ENCODE measurements around the gene PRPH. TPM values are rescaled to one million over a fixed set of nuclear protein-coding genes. Genes with fewer than 3 reads are reported as not detected.

PRPH gene
- total and polyA plus RNA-seq, 9 of the 15 experiments (the other 6 are each of a cell fraction or from before 2014, with no cell fraction given): 0.27 to 1.9 (median 1.3) TPM; not detected in 1

- TF ChIP-seq ETV5 (CRISPR knock-in tag; IDR thresholded peaks at IDR 0.05; ENCODE audit: low read depth): peak; percentile 71; the same call in 1 of the 2 replicates
- TF ChIP-seq BCL6 (CRISPR knock-in tag; IDR thresholded peaks at IDR 0.05): no peak
- no peak for TF ChIP-seq TRIM24 (IDR thresholded peaks at IDR 0.05)
- TF ChIP-seq, protein P1, sequence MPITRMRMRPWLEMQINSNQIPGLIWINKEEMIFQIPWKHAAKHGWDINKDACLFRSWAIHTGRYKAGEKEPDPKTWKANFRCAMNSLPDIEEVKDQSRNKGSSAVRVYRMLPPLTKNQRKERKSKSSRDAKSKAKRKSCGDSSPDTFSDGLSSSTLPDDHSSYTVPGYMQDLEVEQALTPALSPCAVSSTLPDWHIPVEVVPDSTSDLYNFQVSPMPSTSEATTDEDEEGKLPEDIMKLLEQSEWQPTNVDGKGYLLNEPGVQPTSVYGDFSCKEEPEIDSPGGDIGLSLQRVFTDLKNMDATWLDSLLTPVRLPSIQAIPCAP (CRISPR knock-in tag; IDR thresholded peaks at IDR 0.05; ENCODE audit: borderline replicate concordance): no peak
- TF ChIP-seq ZC3H8 (IDR thresholded peaks at IDR 0.05): no peak
- TF ChIP-seq NR2C1 (IDR thresholded peaks at IDR 0.05): no peak
- TF ChIP-seq NR2C1 (tag; IDR thresholded peaks at IDR 0.05): 0 out of 2 replicates have a peak, but pooled peaks have one; percentile 16
- TF ChIP-seq XRCC4 (IDR thresholded peaks at IDR 0.05; ENCODE audit: extremely low read depth, insufficient read depth, insufficient read length): no peak
- no peak for TF ChIP-seq WHSC1 (IDR thresholded peaks at IDR 0.05; ENCODE audit: low read length)
- TF ChIP-seq, protein P2, sequence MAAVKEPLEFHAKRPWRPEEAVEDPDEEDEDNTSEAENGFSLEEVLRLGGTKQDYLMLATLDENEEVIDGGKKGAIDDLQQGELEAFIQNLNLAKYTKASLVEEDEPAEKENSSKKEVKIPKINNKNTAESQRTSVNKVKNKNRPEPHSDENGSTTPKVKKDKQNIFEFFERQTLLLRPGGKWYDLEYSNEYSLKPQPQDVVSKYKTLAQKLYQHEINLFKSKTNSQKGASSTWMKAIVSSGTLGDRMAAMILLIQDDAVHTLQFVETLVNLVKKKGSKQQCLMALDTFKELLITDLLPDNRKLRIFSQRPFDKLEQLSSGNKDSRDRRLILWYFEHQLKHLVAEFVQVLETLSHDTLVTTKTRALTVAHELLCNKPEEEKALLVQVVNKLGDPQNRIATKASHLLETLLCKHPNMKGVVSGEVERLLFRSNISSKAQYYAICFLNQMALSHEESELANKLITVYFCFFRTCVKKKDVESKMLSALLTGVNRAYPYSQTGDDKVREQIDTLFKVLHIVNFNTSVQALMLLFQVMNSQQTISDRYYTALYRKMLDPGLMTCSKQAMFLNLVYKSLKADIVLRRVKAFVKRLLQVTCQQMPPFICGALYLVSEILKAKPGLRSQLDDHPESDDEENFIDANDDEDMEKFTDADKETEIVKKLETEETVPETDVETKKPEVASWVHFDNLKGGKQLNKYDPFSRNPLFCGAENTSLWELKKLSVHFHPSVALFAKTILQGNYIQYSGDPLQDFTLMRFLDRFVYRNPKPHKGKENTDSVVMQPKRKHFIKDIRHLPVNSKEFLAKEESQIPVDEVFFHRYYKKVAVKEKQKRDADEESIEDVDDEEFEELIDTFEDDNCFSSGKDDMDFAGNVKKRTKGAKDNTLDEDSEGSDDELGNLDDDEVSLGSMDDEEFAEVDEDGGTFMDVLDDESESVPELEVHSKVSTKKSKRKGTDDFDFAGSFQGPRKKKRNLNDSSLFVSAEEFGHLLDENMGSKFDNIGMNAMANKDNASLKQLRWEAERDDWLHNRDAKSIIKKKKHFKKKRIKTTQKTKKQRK (IDR thresholded peaks at IDR 0.05; ENCODE audit: borderline replicate concordance, low read depth, low read length): no peak
- TF ChIP-seq GMEB1 (CRISPR knock-in tag; IDR thresholded peaks at IDR 0.05): no peak
- no peak for TF ChIP-seq CHCHD3 (CRISPR knock-in tag; IDR thresholded peaks at IDR 0.05)
- TF ChIP-seq, protein P3, sequence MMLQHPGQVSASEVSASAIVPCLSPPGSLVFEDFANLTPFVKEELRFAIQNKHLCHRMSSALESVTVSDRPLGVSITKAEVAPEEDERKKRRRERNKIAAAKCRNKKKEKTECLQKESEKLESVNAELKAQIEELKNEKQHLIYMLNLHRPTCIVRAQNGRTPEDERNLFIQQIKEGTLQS (IDR thresholded peaks at IDR 0.05): no peak
- TF ChIP-seq, protein P3 (CRISPR knock-in tag; conservative IDR thresholded peaks at IDR 0.05): no peak
- TF ChIP-seq SAFB2 (IDR thresholded peaks at IDR 0.05; ENCODE audit: borderline replicate concordance, low read depth, low read length, severe bottlenecking): no peak
- TF ChIP-seq RFX7 (CRISPR knock-in tag; IDR thresholded peaks at IDR 0.05): no peak
- no peak for TF ChIP-seq BMI1 (IDR thresholded peaks at IDR 0.05; ENCODE audit: low read length)
- peak; percentile 63; the same call in 1 of the 2 replicates for TF ChIP-seq FOXP1 (CRISPR knock-in tag; IDR thresholded peaks at IDR 0.05)
- TF ChIP-seq MYC (IDR thresholded peaks at IDR 0.05; ENCODE audit: low read depth, low read length): peak; percentile 59
- TF ChIP-seq MYC (CRISPR knock-in tag; IDR thresholded peaks at IDR 0.05; ENCODE audit: borderline replicate concordance, low read depth): no peak
- TF ChIP-seq CBFA2T3 (IDR thresholded peaks at IDR 0.05): no peak
- TF ChIP-seq SAFB (IDR thresholded peaks at IDR 0.05; ENCODE audit: borderline replicate concordance, low read depth, low read length): no peak
- no peak for TF ChIP-seq ARHGAP35 (IDR thresholded peaks at IDR 0.05; ENCODE audit: partially characterized antibody)
Observed at GRCh38 chr12:49342066-49342913, 47.3 kb downstream of the PRPH start (continued).

Data from K562 (cell line).